ENCODE measurements around the gene ZNF362. TPM values are rescaled to one million over a fixed set of nuclear protein-coding genes. Genes with fewer than 3 reads are reported as not detected.
A peak's percentile ranks its signal among the peaks of the same experiment; 100 is the strongest.
"Not testable (repeated sequence)": the region's sequence is repeated elsewhere in the genome, so short reads cannot be mapped to it uniquely, and the experiment has no call there.

Gene ZNF362
- total RNA-seq, 2 donors from 2014 or later, result 6.7 to 7.5 TPM

- Mint-ChIP-seq H3K27ac (no peak overlapping the region), H3K36me3 (no peaks in the 10 kb centered on the region)
These were observed 19.6 kb downstream of the ZNF362 start for GRCh38 chr1:33275706-33276572.

DNA sequence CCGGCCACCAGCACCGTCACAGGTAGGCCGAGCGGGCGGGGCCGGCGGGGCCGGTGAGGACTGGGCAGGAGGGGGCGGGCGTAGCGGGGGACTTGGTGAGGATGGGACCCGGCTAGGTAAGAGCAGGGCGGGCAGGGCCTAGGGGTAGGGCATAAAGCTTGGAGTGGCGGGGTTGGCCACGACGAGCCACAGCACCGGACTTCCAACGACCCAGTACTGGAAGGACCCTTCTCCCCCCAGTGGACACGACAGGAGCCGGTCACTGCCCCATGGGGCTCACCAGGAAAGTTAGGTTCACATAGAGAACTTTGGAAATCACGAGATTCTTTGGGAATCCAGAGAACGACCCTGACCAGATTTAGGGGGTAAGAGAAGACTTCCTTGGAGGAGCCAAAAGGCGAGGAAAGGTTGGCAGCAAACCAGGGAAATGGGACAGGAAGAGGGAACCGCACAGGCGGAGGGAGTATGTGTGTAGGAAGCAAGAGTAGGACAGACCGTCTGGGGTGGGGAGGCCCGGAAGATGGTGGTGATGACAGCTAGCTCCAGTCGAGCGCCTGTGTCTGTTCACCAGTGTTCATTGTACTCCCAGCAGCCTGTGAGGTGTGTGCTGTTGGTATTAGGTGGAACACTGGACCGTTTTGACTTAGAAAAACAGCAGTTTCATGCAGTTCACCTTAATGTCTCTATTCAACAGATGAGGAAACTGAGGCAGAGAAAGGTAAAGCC lies 20.4 kb downstream of the ZNF362 start:
- H3K4me3 Mint-ChIP-seq, result no peak overlapping the region
- no peaks in the 10 kb centered on the region for H3K9me3 Mint-ChIP-seq
- no peak for DNase-seq (ENCODE audit: low spot score)
- H3K27me3 Mint-ChIP-seq, result no peaks in the 10 kb centered on the region
- peak overlapping the region in 1 of 2 donors; percentile 15 for H3K27ac Mint-ChIP-seq
- peak in 1 of 2 donors; percentile 22 for ATAC-seq
- no peaks in the 10 kb centered on the region for H3K36me3 Mint-ChIP-seq
- peaks cover 30 to 32% of the 10 kb centered on the region in 2 donors for H3K4me1 Mint-ChIP-seq (ENCODE audit: low read depth in 2 of 2)

More at GRCh38 chr1:33275706-33276572, 19.6 kb downstream of the ZNF362 start:
- no peak for DNase-seq (ENCODE audit: low spot score)
- no peak overlapping the region for H3K4me3 Mint-ChIP-seq
- no peaks in the 10 kb centered on the region for H3K9me3 Mint-ChIP-seq
- H3K4me1 Mint-ChIP-seq (ENCODE audit: low read depth in 2 of 2), result peaks cover 38% of the 10 kb centered on the region in 2 donors
- no peaks in the 10 kb centered on the region for H3K27me3 Mint-ChIP-seq
- ATAC-seq, result no peak

DNA sequence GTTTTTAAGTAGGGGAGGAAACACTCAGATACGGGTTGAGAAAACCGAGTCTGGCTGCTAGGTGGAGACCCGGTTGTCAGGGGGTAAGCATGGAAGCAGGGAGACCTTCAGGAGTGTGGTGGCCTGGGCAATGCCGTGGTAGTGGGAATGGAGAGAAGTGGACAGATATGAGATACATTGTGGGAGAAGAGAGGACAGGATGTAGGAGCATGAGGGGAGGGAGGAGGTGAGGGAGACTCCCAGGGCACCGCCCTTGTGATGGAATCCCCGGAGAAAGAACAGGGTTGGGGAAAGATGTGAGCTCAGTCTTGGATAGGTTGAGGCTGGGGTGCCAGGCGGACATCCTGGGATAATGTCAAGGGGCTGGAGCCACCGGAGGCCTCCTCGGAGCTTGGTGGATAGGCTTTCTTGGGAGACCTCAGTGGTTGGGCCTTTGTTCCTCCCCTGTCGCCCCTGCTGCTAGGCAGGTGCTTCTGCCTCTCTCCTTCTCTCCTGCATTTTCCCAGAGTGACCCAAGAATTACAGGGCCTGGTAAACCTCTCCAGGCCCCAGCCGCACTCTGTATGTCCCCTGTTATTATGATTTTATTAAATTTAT lies 21.3 kb downstream of the ZNF362 start:
- DNase-seq (ENCODE audit: low spot score) (no peak), ATAC-seq (no peak)
- Mint-ChIP-seq H3K27ac (peak overlapping the region in 1 of 2 donors; percentile 15), H3K36me3 (no peaks in the 10 kb centered on the region), H3K9me3 (no peaks in the 10 kb centered on the region), H3K27me3 (no peaks in the 10 kb centered on the region), H3K4me1 (ENCODE audit: low read depth in 2 of 2) (peaks cover 22 to 23% of the 10 kb centered on the region in 2 donors), H3K4me3 (no peak overlapping the region)

DNA sequence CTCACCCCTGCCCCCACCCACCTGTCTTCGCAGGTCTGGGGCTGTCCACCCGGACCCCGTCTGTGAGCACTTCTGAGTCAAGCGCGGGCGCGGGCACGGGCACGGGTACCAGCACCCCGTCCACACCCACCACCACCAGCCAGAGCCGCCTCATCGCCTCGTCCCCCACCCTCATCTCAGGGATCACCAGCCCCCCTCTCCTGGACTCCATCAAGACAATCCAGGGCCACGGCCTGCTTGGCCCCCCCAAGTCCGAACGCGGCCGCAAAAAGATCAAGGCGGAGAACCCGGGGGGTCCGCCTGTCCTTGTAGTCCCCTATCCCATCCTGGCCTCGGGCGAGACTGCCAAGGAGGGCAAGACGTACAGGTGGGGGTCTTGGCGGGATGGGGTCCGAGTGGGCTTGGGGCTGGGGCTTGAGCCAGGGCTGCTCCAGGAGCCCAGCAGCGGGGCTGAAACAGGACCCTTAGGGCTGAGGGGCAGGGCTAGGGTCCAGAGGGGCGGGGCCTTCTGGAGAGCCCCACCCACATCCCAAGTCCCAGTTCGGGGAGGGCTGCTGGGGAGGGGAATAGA lies 23.9 kb downstream of the ZNF362 start:
- DNase-seq (ENCODE audit: low spot score) (no peak), ATAC-seq (no peak)
- Mint-ChIP-seq H3K27me3 (no peaks in the 10 kb centered on the region), H3K9me3 (no peaks in the 10 kb centered on the region), H3K4me3 (no peak overlapping the region), H3K4me1 (ENCODE audit: low read depth in 2 of 2) (no peaks in the 10 kb centered on the region), H3K27ac (no peak overlapping the region), H3K36me3 (no peaks in the 10 kb centered on the region)

- H3K27ac Mint-ChIP-seq, result no peak overlapping the region
- ATAC-seq (peak in 1 of 2 donors; percentile 27), DNase-seq (ENCODE audit: low spot score) (no peak)
- H3K9me3 Mint-ChIP-seq, result no peaks in the 10 kb centered on the region
- no peaks in the 10 kb centered on the region for H3K27me3 Mint-ChIP-seq
- H3K36me3 Mint-ChIP-seq, result peaks cover 3% of the 10 kb centered on the region
- no peaks in the 10 kb centered on the region for H3K4me1 Mint-ChIP-seq (ENCODE audit: low read depth in 2 of 2)
- no peak overlapping the region for H3K4me3 Mint-ChIP-seq
These were observed 25.4 kb downstream of the ZNF362 start for GRCh38 chr1:33281554-33282303.

DNA sequence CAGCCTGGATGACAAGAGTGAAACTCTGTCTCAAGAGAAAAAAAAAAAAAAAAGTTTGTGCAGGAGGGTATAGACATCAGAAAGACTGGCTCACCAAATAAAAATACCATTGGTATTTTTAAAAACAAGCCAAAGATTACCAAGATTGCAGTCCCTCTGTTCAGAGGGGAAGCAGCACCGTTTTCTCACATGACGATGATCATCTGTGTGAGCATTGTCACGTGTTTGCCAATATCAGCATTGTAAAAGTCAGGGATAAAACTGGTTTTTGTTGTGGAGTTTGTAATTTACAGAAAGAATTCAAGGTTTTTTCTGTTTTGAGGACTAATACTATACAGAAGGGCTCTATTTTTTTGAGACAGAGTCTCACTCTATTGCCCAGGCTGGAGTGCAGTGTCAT lies 26.5 kb downstream of the ZNF362 start:
- Mint-ChIP-seq H3K36me3 (peaks cover 5% of the 10 kb centered on the region), H3K27ac (no peak overlapping the region), H3K4me3 (no peak overlapping the region), H3K9me3 (no peaks in the 10 kb centered on the region), H3K4me1 (ENCODE audit: low read depth in 2 of 2) (no peaks in the 10 kb centered on the region), H3K27me3 (no peaks in the 10 kb centered on the region)
- DNase-seq (ENCODE audit: low spot score), result no peak
- ATAC-seq, result no peak

DNA sequence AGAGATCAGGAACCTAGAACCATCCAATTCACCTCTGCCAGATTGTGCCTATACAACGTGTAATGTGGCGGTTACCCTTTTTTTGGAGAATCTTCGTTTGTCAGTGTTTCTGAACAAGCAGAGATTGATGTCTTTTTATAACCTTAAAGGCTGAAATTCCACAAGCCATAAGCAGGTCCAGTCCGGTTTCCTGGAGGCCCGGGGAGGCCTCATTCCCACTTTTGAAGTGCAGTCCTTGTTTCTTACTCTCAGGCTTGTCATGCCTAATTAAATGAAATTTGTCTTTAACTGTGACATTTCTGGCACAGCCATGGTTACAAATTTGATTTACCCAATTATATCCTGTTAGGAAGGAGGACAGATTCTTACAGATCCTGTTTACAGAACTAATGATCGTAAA lies 27.8 kb downstream of the ZNF362 start:
- Mint-ChIP-seq H3K4me1 (ENCODE audit: low read depth in 2 of 2) (peaks cover 0 to 3% of the 10 kb centered on the region in 2 donors), H3K4me3 (no peak overlapping the region), H3K9me3 (no peaks in the 10 kb centered on the region), H3K27ac (no peak overlapping the region), H3K36me3 (peaks cover 5% of the 10 kb centered on the region), H3K27me3 (no peaks in the 10 kb centered on the region)
- DNase-seq (ENCODE audit: low spot score) (no peak), ATAC-seq (no peak)

DNA sequence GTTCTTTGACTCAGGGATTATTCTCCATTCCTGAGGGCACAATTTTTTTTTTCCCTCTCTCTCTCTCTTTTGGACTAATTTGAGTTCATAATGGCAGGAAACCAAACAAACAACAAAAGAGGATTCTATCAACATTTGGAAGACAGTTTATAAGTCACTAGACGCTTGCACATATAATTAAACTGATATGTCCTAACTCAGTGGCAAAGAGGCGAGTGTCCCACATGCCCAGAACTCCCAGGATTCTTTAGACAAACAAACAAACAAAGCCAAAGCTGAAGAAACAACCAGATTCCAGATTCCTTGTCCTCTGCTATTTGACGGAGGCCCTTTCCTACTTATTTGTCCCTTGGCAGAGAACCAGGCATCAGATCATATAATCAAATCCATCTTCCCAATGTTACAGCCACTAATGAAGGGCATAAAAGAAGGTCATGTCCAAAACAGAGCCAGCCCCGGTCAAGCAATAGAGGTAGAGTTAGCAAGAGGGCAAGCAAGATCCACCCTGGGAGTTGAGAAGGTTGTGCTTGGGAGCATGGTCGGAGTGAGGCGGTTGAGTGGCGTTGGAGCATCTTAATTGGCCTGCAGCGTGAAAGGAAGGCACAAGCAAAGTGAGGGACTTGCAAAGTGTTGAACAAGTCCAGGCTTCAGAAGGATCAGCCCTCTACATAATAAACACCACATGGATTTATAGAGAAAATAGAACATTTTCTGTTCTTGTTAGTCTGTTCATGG lies 30.3 kb downstream of the ZNF362 start:
- DNase-seq (ENCODE audit: low spot score), result no peak
- H3K4me3 Mint-ChIP-seq, result no peak overlapping the region
- H3K36me3 Mint-ChIP-seq, result peaks cover 5% of the 10 kb centered on the region
- no peaks in the 10 kb centered on the region for H3K27me3 Mint-ChIP-seq
- no peaks in the 10 kb centered on the region for H3K9me3 Mint-ChIP-seq
- no peak for ATAC-seq
- H3K27ac Mint-ChIP-seq, result no peak overlapping the region
- peaks cover 0 to 3% of the 10 kb centered on the region in 2 donors for H3K4me1 Mint-ChIP-seq (ENCODE audit: low read depth in 2 of 2)

DNA sequence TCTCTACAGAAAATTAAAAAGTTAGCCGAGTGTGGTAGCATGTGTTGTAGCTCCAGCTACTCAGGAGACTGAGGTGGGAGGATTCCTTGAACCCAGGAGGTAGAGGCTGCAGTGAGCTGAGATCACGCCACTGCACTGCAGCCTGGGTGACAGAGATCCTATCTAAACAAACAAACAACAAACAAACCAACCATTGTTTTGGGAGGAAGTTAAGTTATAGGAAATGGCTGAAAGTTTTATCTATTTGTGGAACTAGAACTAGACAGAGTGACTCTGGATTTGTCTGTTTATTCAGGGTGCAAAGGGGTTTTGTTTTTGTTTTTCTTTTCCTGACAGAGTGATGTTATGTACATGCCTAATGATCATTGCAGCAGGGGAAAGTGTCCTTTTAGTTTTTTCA lies 31.0 kb downstream of the ZNF362 start:
- no peak overlapping the region for H3K27ac Mint-ChIP-seq
- peaks cover 0 to 3% of the 10 kb centered on the region in 2 donors for H3K4me1 Mint-ChIP-seq (ENCODE audit: low read depth in 2 of 2)
- peaks cover 5% of the 10 kb centered on the region for H3K36me3 Mint-ChIP-seq
- no peak for ATAC-seq
- H3K4me3 Mint-ChIP-seq, result no peak overlapping the region
- H3K27me3 Mint-ChIP-seq, result no peaks in the 10 kb centered on the region
- peak; percentile 3 for DNase-seq (ENCODE audit: low spot score)
- H3K9me3 Mint-ChIP-seq, result no peaks in the 10 kb centered on the region

- no peak overlapping the region for H3K27ac Mint-ChIP-seq
- peak; percentile 45 for DNase-seq (ENCODE audit: low spot score)
- H3K9me3 Mint-ChIP-seq, result no peaks in the 10 kb centered on the region
- H3K27me3 Mint-ChIP-seq, result no peaks in the 10 kb centered on the region
- peak in 1 of 2 donors; percentile 32 for ATAC-seq
- H3K36me3 Mint-ChIP-seq, result peaks cover 5% of the 10 kb centered on the region
- no peak overlapping the region for H3K4me3 Mint-ChIP-seq
- peaks cover 0 to 8% of the 10 kb centered on the region in 2 donors for H3K4me1 Mint-ChIP-seq (ENCODE audit: low read depth in 2 of 2)
These were observed 32.9 kb downstream of the ZNF362 start for GRCh38 chr1:33288976-33289857.

GRCh38 chr1:33289858-33290154 lies 33.5 kb downstream of the ZNF362 start:
- peak; percentile 16 for DNase-seq (ENCODE audit: low spot score)
- no peak overlapping the region for H3K4me3 Mint-ChIP-seq
- H3K36me3 Mint-ChIP-seq, result peaks cover 5% of the 10 kb centered on the region
- H3K9me3 Mint-ChIP-seq, result no peaks in the 10 kb centered on the region
- no peak for ATAC-seq
- H3K4me1 Mint-ChIP-seq (ENCODE audit: low read depth in 2 of 2), result peaks cover 0 to 8% of the 10 kb centered on the region in 2 donors
- no peak overlapping the region for H3K27ac Mint-ChIP-seq
- H3K27me3 Mint-ChIP-seq, result no peaks in the 10 kb centered on the region

DNA sequence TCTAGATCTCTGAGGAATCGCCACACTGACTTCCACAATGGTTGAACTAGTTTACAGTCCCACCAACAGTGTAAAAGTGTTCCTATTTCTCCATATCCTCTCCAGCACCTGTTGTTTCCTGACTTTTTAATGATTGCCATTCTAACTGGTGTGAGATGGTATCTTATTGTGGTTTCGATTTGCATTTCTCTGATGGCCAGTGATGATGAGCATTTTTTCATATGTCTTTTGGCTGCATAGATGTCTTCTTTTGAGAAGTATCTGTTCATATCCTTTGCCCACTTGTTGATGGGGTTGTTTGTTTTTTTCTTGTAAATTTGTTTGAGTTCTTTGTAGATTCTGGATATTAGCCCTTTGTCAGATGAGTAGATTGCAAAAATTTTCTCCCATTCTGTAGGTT lies 34.3 kb downstream of the ZNF362 start:
- not testable (repeated sequence) for ATAC-seq; H3K36me3 Mint-ChIP-seq; H3K4me1 Mint-ChIP-seq (ENCODE audit: low read depth in 2 of 2); H3K27ac Mint-ChIP-seq; H3K4me3 Mint-ChIP-seq; H3K27me3 Mint-ChIP-seq; H3K9me3 Mint-ChIP-seq; DNase-seq (ENCODE audit: low spot score)
